Epithelial cell of esophagus (primary cell): ENCODE data around the gene USH1G.
A peak's percentile ranks its signal among the peaks of the same experiment; 100 is the strongest.

Experiments
- DNase-seq: peaks from one replicate; pipeline ENCODE4 v3.0.0; 2010; ENCODE audit warnings: low read depth
- H3K4me3 ChIP-seq: 2 replicates; pipeline ENCODE4 v1.5.1; 2011; ENCODE audit warnings: mild to moderate bottlenecking, low read length, control low read depth
- CTCF ChIP-seq: IDR thresholded peaks from 2 replicates; pipeline ENCODE4 v1.5.1; 2011; ENCODE audit warnings: low read depth, mild to moderate bottlenecking, low read length, control low read depth, inconsistent platforms; ENCODE audit not compliant: insufficient read depth; ENCODE audit errors: missing control alignments

The USH1G gene

GRCh38 chr17:74964988-74965622 is 42.0 kb upstream of the USH1G start:
- no peak overlapping the region for H3K4me3 ChIP-seq
- DNase-seq = peak; percentile 66
- TF ChIP-seq CTCF = no peak

GRCh38 chr17:74964246-74964761 is 41.2 kb upstream of the USH1G start:
- TF ChIP-seq CTCF = no peak
- H3K4me3 ChIP-seq = no peak overlapping the region
- no peak for DNase-seq

GRCh38 chr17:74963656-74964055 is 40.6 kb upstream of the USH1G start:
- H3K4me3 ChIP-seq = no peak overlapping the region
- DNase-seq = no peak
- TF ChIP-seq CTCF = no peak

GRCh38 chr17:74962622-74963394 is 39.8 kb upstream of the USH1G start:
- H3K4me3 ChIP-seq = no peak overlapping the region
- DNase-seq = no peak
- no peak for TF ChIP-seq CTCF

- peak; percentile 68 for TF ChIP-seq CTCF
- DNase-seq = peak; percentile 91
- no peak overlapping the region for H3K4me3 ChIP-seq
Measured at GRCh38 chr17:74961657-74962350, 38.7 kb upstream of the USH1G start.

- TF ChIP-seq CTCF = peak; percentile 64
- DNase-seq = peak; percentile 84
- H3K4me3 ChIP-seq = no peak overlapping the region
Measured at GRCh38 chr17:74960570-74961342, 37.7 kb upstream of the USH1G start.
